Middle frontal gyrus (tissue), 1 donor: ENCODE results near the gene PAPOLB.

Source experiments
- DNase-seq: peaks from one replicate; pipeline ENCODE4 v3.0.0-alpha.2; 2015; ENCODE audit warnings: low spot score; ENCODE audit errors: extremely low spot score

PAPOLB gene

DNA sequence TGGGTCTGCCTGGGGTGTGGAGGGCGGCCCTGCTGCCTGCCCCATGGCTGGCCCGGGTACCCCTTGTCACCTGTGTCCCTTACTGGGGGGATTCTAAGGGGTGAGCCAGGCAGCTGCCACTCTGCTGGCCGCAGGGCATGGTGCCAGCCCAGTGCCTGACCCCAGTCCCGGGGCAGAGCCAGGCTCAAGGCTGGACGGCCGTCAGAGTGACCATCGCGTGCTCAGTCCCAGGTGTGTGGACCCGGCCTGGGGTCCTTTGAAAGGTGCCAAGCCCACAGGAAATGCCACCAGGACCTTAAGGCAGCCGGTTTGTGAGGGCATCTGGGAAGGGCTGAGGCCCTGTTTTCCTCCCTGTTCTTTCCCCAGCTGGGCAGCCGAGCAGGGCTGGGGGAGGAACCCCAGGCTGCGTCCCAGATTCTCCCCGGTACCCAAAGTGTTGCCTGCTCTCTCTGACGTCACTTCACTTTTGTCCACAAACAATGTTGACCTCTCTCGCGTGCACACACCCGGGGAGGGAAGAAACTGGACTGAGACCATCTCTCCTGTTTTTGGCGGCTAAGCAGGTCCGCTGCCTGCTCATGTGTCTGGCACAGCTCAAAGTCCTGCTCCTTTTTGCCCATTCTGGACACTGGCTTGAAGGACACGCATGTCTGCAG is 37.6 kb downstream of the PAPOLB start:
- DNase-seq, result no peak

GRCh38 chr7:4823441-4824119 is 38.2 kb downstream of the PAPOLB start:
- no peak for DNase-seq

DNA sequence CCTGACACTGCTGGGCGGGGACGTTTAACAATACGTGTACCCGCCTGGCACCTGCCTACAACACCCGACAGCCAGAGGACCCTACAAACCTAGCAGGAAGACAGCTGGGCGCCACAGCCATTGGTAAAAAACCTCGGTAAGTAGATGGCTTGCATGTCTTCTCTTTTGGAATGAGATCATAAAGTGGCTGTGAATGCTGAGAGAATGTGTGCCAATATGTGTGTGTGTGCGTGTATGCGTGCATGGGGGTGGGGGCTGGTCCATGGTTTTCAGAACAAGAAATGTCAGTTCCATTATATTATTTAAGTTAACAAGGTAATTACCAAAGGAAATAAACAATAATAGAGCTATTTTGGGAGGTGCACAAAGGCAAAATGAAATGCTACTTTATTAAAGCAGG is 39.2 kb downstream of the PAPOLB start:
- no peak for DNase-seq

- no peak for DNase-seq
These were observed 40.8 kb downstream of the PAPOLB start for GRCh38 chr7:4820967-4821471.

GRCh38 chr7:4820405-4820966 is 41.3 kb downstream of the PAPOLB start:
- DNase-seq, result no peak

- no peak for DNase-seq
These were observed 42.0 kb downstream of the PAPOLB start for GRCh38 chr7:4819560-4820404.

DNA sequence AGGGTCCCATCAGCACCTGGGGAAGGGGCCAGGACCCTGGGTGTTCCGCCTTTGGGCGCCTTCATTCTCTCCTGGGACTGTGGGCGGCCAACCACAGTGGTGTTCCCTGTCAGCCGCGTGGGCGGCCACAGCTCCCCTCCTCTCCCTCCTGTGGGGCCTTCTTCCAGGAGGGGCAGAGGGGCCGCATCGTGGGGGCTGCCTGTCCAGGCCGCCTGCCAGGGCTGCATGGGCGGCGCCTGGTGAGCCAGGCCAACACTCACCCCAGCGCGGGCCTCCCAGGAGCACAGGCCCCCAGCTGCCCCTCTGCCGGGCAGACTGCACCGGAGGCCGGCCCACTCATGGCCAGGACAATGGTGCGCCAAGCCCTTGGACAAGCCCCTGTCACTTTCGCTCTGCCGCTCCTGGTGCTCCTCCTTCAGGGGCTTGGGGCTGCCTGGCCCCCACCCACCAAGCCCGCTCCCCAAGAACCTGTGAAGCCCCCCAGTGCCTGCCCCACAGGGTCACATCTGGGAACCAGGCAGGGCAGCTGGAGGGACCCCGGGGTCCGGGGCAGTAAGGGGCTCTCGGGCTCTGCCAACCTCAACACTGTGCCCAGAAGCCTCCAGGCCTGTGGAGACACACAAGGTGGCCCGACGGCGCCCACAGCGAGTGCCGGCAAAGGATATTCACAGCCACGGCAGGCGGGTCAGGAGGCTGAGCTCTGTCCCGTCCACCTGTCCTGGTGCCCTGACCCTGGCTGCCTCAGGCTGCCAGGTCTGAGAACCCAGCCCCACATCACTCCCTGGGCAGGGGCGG is 43.6 kb downstream of the PAPOLB start:
- DNase-seq, result no peak

GRCh38 chr7:4817178-4817901 is 44.5 kb downstream of the PAPOLB start:
- DNase-seq, result no peak

DNA sequence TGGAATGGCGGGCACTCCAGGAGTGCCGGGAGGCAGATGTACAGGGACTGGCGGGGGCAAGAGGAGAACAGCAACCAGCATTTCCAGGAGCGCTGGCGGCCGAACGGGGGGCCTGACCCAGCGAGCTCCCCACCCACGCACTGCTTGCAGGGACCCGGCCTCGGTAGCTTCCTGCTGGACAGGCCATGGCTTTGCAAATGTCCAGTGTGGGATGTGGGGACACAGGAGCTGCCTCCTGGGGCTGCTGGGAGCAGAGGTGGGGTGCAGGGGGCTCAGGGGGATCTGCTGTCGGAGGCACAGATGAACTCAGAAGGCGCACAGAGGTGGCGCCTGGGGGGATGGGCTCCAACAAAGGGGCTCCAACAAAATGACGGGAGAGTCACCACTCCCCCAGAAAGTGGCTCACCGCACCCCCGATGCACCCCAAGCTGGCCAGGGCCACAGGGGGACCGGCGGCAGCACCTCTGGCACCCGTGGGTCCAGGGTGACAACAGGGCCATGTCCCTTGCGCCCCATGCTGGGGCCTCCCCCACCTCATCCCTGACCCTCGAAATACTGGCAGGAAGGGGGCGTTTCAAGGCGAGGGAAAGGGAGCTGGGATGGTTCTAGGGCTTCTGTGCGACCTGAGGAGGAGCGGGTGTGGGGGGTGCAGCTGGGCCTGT is 45.3 kb downstream of the PAPOLB start:
- DNase-seq, result no peak

DNA sequence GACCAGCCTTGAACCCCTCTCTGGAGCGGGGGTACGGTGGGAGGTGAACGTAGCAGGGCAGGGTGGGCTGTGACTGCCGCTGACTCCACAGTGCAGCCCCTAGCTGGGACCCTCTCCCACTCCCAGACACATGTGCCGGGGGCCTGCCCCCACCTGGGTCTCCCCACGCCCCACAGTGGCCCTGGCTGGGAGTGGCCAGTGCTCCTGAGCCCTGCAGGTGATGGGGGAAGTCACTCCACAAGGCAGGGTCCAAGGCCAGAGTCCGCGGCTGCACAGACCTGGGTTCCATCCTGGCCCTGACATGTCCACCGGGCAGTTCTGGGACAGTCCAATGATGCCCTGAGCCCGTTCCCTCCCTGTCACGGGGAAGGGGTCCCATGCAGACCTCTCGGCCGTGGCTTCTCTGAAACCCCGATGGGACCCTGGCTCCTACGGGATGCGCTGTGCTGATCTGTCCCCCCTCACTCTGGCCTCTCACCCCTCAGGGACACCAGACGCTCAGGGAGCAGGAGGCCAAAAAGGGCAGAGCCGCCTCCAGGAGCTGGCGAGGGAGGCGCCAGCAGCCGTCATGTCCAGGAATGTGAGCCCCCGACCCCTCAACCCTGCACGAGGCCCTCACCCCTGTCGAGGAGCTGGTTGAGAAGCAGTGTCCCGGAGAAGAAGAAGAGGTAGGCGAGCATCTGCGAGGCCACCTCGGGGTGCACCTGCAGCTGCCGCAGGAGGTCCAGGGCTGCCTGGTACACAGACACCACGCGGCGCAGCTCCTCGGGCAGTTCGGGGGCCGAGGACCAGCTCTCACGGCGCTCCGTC is 46.0 kb downstream of the PAPOLB start:
- DNase-seq, result no peak

DNA sequence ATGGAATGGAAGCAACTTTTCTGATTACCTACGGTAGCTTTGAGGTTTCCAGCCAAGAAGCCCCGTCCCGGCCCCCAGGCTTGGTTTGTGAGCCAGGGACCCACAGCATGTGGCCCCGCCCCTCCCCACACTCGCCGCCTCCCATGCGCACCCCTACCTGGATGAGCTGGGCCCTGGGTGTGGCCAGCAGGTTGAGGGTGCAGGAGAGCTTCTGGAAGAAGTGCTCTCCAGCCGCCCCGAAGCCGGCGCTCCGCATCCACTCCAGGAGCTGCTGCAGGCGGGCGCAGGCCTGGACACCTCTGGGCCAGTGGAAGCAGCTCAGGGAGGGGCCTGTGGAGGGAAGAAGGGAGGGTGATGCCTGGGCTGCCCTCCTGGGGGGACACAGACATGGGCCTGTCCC is 46.7 kb downstream of the PAPOLB start:
- DNase-seq, result no peak

GRCh38 chr7:4814433-4814832 is 47.4 kb downstream of the PAPOLB start:
- no peak for DNase-seq

GRCh38 chr7:4809666-4810065 is 52.2 kb downstream of the PAPOLB start:
- no peak for DNase-seq

DNA sequence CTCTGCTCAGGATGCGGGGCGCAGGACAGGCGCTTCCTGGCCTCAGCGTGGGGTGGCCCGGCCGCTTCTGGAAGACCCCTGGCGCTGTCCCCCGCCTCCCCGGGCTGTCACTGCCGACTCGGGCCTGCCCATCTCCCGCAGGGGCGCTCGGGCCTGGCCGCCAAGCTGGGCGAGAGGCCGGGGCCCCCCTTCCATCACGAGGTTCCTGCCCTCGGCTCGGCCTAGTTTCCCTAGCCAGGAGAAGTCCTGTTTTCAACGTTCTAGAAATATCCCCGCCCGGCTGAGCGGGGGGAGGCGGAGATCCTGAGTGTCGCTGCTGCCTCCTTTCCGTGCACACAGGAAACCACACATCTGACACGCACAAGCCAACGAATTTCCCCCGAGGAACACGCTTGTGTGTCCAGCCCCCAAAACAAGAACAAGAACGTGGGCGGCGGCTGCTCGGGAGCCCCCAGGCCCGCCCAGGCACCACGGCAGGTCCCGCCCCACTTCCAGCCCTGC is 52.7 kb downstream of the PAPOLB start:
- no peak for DNase-seq

DNA sequence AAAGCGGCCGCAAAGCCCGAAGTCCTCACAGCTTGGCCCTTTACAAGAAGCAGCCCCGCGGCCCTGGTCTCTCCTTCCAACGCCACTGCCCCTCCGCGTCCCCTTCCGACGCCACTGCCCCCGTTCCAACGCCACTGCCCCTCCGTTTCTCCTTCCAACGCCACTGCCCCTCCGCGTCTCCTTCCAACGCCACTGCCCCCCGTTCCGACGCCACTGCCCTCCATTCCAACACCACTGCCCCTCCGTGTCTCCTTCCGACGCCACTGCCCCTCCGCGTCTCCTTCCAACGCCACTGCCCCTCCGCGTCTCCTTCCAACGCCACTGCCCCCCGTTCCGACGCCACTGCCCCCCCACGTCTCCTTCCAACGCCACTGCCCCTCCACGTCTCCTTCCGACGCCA is 53.3 kb downstream of the PAPOLB start:
- DNase-seq, result no peak

- DNase-seq, result no peak
These were observed 53.8 kb downstream of the PAPOLB start for GRCh38 chr7:4808026-4808425.
